SK-N-SH treated with all-trans-retinoic acid at 6 μM for 48 hours (cell line): ENCODE measurements around the gene PCNX3.

ENCODE experiments used
- ATAC-seq: fragments of 200-7000 bp; cut with Tn5 transposase; 3 replicates; pipeline ENCODE4 v1.9.1; 2020; ENCODE audit warnings: mild to moderate bottlenecking, moderate library complexity
- ARNTL ChIP-seq: fragments of 450-650 bp; formaldehyde crosslinking; IDR thresholded peaks from 2 replicates; pipeline ENCODE4 v1.5.0; 2020; ENCODE audit warnings: low read depth, mild to moderate bottlenecking, moderate library complexity, borderline replicate concordance
- BACH2 ChIP-seq: fragments of 250-450 bp; sonication (Bioruptor Pico); IDR thresholded peaks from 2 replicates; pipeline ENCODE4 v1.9.0; 2021; ENCODE audit warnings: mild to moderate bottlenecking, borderline replicate concordance
- CREB5 ChIP-seq: fragments of 250-450 bp; sonication (Bioruptor Pico); IDR thresholded peaks from 2 replicates; pipeline ENCODE4 v1.5.1; 2020; ENCODE audit warnings: low read depth, mild to moderate bottlenecking, moderate library complexity
- CSDC2 ChIP-seq: fragments of 250-450 bp; sonication (Bioruptor Pico); IDR thresholded peaks from 2 replicates; pipeline ENCODE4 v1.5.0; 2020; ENCODE audit warnings: mild to moderate bottlenecking, moderate library complexity
- ESRRG ChIP-seq: fragments of 250-450 bp; sonication (Bioruptor Pico); IDR thresholded peaks from 2 replicates; pipeline ENCODE4 v1.6.1; 2021; ENCODE audit warnings: mild to moderate bottlenecking
- GLIS3 ChIP-seq: fragments of 250-450 bp; sonication (Bioruptor Pico); IDR thresholded peaks from 2 replicates; pipeline ENCODE4 v1.5.0; 2020; ENCODE audit warnings: mild to moderate bottlenecking, moderate library complexity
- ISL1 ChIP-seq: fragments of 250-450 bp; sonication (Bioruptor Pico); IDR thresholded peaks from 2 replicates; pipeline ENCODE4 v2.1.2; 2022; ENCODE audit warnings: mild to moderate bottlenecking, moderate library complexity
- OSR1 ChIP-seq: fragments of 250-450 bp; sonication (Bioruptor Pico); IDR thresholded peaks from 2 replicates; pipeline ENCODE4 v1.8.0; 2022; ENCODE audit warnings: moderate library complexity, mild to moderate bottlenecking, inconsistent platforms
- PPARA ChIP-seq: fragments of 250-450 bp; sonication (Bioruptor Pico); IDR thresholded peaks from 2 replicates; pipeline ENCODE4 v1.5.0; 2020; ENCODE audit warnings: mild to moderate bottlenecking, borderline replicate concordance
- RARB ChIP-seq: fragments of 250-450 bp; sonication (Bioruptor Pico); IDR thresholded peaks from 2 replicates; pipeline ENCODE4 v1.8.0; 2021; ENCODE audit warnings: mild to moderate bottlenecking, moderate library complexity
- SNAI2 ChIP-seq: fragments of 250-450 bp; sonication (Bioruptor Pico); IDR thresholded peaks from 2 replicates; pipeline ENCODE4 v1.5.0; 2020; ENCODE audit warnings: mild to moderate bottlenecking, moderate library complexity
- TCF4 ChIP-seq: fragments of 250-450 bp; sonication (Bioruptor Pico); IDR thresholded peaks from 2 replicates; pipeline ENCODE4 v1.8.0; 2021; ENCODE audit warnings: mild to moderate bottlenecking, moderate library complexity, borderline replicate concordance
- TOX ChIP-seq: fragments of 250-450 bp; sonication (Bioruptor Pico); IDR thresholded peaks from 2 replicates; pipeline ENCODE4 v1.8.0; 2021; ENCODE audit warnings: mild to moderate bottlenecking, moderate library complexity, borderline replicate concordance
- TSHZ2 ChIP-seq: fragments of 250-450 bp; sonication (Bioruptor Pico); IDR thresholded peaks from 2 replicates; pipeline ENCODE4 v1.5.0; 2020; ENCODE audit warnings: mild to moderate bottlenecking, moderate library complexity
- ZC3H10 ChIP-seq: fragments of 250-450 bp; sonication (Bioruptor Pico); IDR thresholded peaks from 2 replicates; pipeline ENCODE4 v1.5.1; 2021; ENCODE audit warnings: mild to moderate bottlenecking, moderate library complexity
- ZFP3 ChIP-seq: fragments of 250-450 bp; sonication (Bioruptor Pico); IDR thresholded peaks from 2 replicates; pipeline ENCODE4 v1.5.0; 2020; ENCODE audit warnings: mild to moderate bottlenecking, moderate library complexity
- ZFP30 ChIP-seq: fragments of 450-650 bp; formaldehyde crosslinking; IDR thresholded peaks from 2 replicates; pipeline ENCODE4 v1.5.0; 2022; ENCODE audit warnings: mild to moderate bottlenecking, moderate library complexity
- ZNF565 ChIP-seq: fragments of 450-650 bp; formaldehyde crosslinking; conservative IDR thresholded peaks from 2 replicates; pipeline ENCODE4 v1.5.0; 2020; ENCODE audit warnings: low read depth, mild to moderate bottlenecking, moderate library complexity
- ZNF70 ChIP-seq: fragments of 450-650 bp; formaldehyde crosslinking; IDR thresholded peaks from 2 replicates; pipeline ENCODE4 v1.5.0; 2020; ENCODE audit warnings: mild to moderate bottlenecking, moderate library complexity
- ZNF8 ChIP-seq: fragments of 450-650 bp; formaldehyde crosslinking; IDR thresholded peaks from 2 replicates; pipeline ENCODE4 v1.5.0; 2020; ENCODE audit warnings: mild to moderate bottlenecking, moderate library complexity
- TF ChIP-seq, protein P1 (sequence below): fragments of 250-450 bp; sonication (Bioruptor Pico); IDR thresholded peaks from 2 replicates; pipeline ENCODE4 v1.5.1; 2021; ENCODE audit warnings: mild to moderate bottlenecking, moderate library complexity
- TF ChIP-seq, protein P2 (sequence below): fragments of 250-450 bp; sonication (Bioruptor Pico); IDR thresholded peaks from 2 replicates; pipeline ENCODE4 v1.8.0; 2020; ENCODE audit warnings: mild to moderate bottlenecking, moderate library complexity, borderline replicate concordance
- TF ChIP-seq, protein P3 (sequence below): fragments of 250-450 bp; sonication (Bioruptor Pico); IDR thresholded peaks from 2 replicates; pipeline ENCODE4 v1.8.0; 2021; ENCODE audit warnings: low read depth, mild to moderate bottlenecking, moderate library complexity, borderline replicate concordance

The PCNX3 gene

DNA sequence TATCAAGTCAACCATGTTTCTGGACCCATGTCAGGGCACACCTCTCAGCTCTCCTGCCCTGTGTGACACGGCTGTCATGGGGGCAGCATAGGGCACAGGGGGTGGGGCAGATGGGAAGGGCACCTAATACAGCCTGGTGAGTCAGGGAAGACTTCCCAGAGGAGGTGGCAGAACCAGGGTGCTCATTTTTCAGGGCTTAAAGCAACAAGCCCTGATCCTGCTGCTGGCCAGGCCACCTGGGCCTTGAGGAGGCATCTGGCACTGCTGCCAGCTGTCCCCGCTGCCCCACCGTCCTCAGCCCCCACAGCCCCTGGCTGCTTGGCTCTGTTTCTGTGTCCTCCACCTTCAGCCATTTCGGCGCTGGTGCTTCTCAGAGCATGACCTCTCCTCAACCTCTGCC, 5.9 kb upstream of the PCNX3 start:
- no peak for TF ChIP-seq RARB
- TF ChIP-seq TCF4 (CRISPR knock-in tag), result no peak
- no peak for TF ChIP-seq ZFP3
- TF ChIP-seq TSHZ2 (CRISPR knock-in tag), result no peak
- TF ChIP-seq, protein P1, sequence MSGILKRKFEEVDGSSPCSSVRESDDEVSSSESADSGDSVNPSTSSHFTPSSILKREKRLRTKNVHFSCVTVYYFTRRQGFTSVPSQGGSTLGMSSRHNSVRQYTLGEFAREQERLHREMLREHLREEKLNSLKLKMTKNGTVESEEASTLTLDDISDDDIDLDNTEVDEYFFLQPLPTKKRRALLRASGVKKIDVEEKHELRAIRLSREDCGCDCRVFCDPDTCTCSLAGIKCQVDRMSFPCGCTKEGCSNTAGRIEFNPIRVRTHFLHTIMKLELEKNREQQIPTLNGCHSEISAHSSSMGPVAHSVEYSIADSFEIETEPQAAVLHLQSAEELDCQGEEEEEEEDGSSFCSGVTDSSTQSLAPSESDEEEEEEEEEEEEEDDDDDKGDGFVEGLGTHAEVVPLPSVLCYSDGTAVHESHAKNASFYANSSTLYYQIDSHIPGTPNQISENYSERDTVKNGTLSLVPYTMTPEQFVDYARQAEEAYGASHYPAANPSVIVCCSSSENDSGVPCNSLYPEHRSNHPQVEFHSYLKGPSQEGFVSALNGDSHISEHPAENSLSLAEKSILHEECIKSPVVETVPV (CRISPR knock-in tag), result no peak
- TF ChIP-seq, protein P2, sequence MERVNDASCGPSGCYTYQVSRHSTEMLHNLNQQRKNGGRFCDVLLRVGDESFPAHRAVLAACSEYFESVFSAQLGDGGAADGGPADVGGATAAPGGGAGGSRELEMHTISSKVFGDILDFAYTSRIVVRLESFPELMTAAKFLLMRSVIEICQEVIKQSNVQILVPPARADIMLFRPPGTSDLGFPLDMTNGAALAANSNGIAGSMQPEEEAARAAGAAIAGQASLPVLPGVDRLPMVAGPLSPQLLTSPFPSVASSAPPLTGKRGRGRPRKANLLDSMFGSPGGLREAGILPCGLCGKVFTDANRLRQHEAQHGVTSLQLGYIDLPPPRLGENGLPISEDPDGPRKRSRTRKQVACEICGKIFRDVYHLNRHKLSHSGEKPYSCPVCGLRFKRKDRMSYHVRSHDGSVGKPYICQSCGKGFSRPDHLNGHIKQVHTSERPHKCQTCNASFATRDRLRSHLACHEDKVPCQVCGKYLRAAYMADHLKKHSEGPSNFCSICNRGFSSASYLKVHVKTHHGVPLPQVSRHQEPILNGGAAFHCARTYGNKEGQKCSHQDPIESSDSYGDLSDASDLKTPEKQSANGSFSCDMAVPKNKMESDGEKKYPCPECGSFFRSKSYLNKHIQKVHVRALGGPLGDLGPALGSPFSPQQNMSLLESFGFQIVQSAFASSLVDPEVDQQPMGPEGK, result no peak
- TF ChIP-seq ARNTL (CRISPR knock-in tag), result no peak
- no peak for TF ChIP-seq ZNF8 (CRISPR knock-in tag)
- TF ChIP-seq ZFP30 (CRISPR knock-in tag), result no peak
- no peak for TF ChIP-seq PPARA (CRISPR knock-in tag)
- TF ChIP-seq TOX (CRISPR knock-in tag), result no peak
- TF ChIP-seq CSDC2 (CRISPR knock-in tag), result no peak
- TF ChIP-seq SNAI2 (CRISPR knock-in tag), result no peak
- no peak for TF ChIP-seq OSR1 (CRISPR knock-in tag)
- TF ChIP-seq ZC3H10, result no peak
- TF ChIP-seq BACH2 (CRISPR knock-in tag), result no peak
- TF ChIP-seq ZNF565 (CRISPR knock-in tag), result no peak
- no peak for TF ChIP-seq ZNF70 (CRISPR knock-in tag)
- no peak for TF ChIP-seq ISL1 (CRISPR knock-in tag)
- ATAC-seq, result no peak

- ATAC-seq, result no peak
- TF ChIP-seq, protein P1 (CRISPR knock-in tag), result no peak
- no peak for TF ChIP-seq TCF4 (CRISPR knock-in tag)
- TF ChIP-seq, protein P2, result no peak
- TF ChIP-seq TOX (CRISPR knock-in tag), result no peak
- no peak for TF ChIP-seq OSR1 (CRISPR knock-in tag)
- TF ChIP-seq PPARA (CRISPR knock-in tag), result no peak
- TF ChIP-seq CREB5 (CRISPR knock-in tag), result no peak
- TF ChIP-seq ESRRG (CRISPR knock-in tag), result no peak
- no peak for TF ChIP-seq ZNF565 (CRISPR knock-in tag)
- TF ChIP-seq ZNF8 (CRISPR knock-in tag), result no peak
- no peak for TF ChIP-seq ZFP30 (CRISPR knock-in tag)
- TF ChIP-seq, protein P3, sequence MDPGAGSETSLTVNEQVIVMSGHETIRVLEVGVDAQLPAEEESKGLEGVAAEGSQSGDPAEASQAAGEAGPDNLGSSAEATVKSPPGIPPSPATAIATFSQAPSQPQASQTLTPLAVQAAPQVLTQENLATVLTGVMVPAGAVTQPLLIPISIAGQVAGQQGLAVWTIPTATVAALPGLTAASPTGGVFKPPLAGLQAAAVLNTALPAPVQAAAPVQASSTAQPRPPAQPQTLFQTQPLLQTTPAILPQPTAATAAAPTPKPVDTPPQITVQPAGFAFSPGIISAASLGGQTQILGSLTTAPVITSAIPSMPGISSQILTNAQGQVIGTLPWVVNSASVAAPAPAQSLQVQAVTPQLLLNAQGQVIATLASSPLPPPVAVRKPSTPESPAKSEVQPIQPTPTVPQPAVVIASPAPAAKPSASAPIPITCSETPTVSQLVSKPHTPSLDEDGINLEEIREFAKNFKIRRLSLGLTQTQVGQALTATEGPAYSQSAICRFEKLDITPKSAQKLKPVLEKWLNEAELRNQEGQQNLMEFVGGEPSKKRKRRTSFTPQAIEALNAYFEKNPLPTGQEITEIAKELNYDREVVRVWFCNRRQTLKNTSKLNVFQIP (CRISPR knock-in tag), result no peak
- no peak for TF ChIP-seq TSHZ2 (CRISPR knock-in tag)
- no peak for TF ChIP-seq ZC3H10
- no peak for TF ChIP-seq ZNF70 (CRISPR knock-in tag)
- TF ChIP-seq SNAI2 (CRISPR knock-in tag), result no peak
- TF ChIP-seq BACH2 (CRISPR knock-in tag), result no peak
- TF ChIP-seq GLIS3, result no peak
- no peak for TF ChIP-seq ISL1 (CRISPR knock-in tag)
- TF ChIP-seq ARNTL (CRISPR knock-in tag), result no peak
Measured at GRCh38 chr11:65610404-65610803, 5.2 kb upstream of the PCNX3 start.
